ENCODE results near the gene KCNQ1.

The KCNQ1 gene

GRCh38 chr11:2453436-2453835 lies 8.6 kb downstream of the KCNQ1 start:
- Histone ChIP-seq H3K4me1 (ENCODE audit: control insufficient read depth, insufficient read depth, low read length) (no peaks in the 10 kb centered on the region), H3K27ac (ENCODE audit: low read length) (no peak overlapping the region), H3K9ac (ENCODE audit: low read length in 2 of 2) (no peak overlapping the region), H3K36me3 (ENCODE audit: control insufficient read depth in 2 of 2, insufficient read depth in 2 of 2, low read length in 2 of 2) (no peaks in the 10 kb centered on the region), H3K4me3 (ENCODE audit: low read length in 2 of 2) (no peak overlapping the region), H3K27me3 (ENCODE audit: control insufficient read depth in 1 of 2, insufficient read depth in 2 of 2, low read length in 2 of 2) (peaks cover 12 to 17% of the 10 kb centered on the region in 2 donors), H3K9me3 (ENCODE audit: control insufficient read depth in 2 of 2, low read length in 2 of 2) (peaks cover 0 to 3% of the 10 kb centered on the region in 2 donors)

- H3K27ac ChIP-seq (ENCODE audit: low read length), result no peak overlapping the region
Measured at GRCh38 chr11:2458321-2458720, 13.5 kb downstream of the KCNQ1 start.

GRCh38 chr11:2459016-2459725 lies 14.4 kb downstream of the KCNQ1 start:
- Histone ChIP-seq H3K9me3 (ENCODE audit: control insufficient read depth in 2 of 2, low read length in 2 of 2) (peaks cover 0 to 3% of the 10 kb centered on the region in 2 donors), H3K9ac (ENCODE audit: low read length in 2 of 2) (no peak overlapping the region), H3K36me3 (ENCODE audit: control insufficient read depth in 2 of 2, insufficient read depth in 2 of 2, low read length in 2 of 2) (no peaks in the 10 kb centered on the region), H3K4me1 (ENCODE audit: control insufficient read depth, insufficient read depth, low read length) (no peaks in the 10 kb centered on the region), H3K27ac (ENCODE audit: low read length) (no peak overlapping the region), H3K27me3 (ENCODE audit: control insufficient read depth in 1 of 2, insufficient read depth in 2 of 2, low read length in 2 of 2) (no peaks in the 10 kb centered on the region), H3K4me3 (ENCODE audit: low read length in 2 of 2) (no peak overlapping the region)

More at GRCh38 chr11:2458321-2458720, 13.5 kb downstream of the KCNQ1 start:
- Histone ChIP-seq H3K4me3 (ENCODE audit: low read length in 2 of 2) (no peak overlapping the region), H3K9me3 (ENCODE audit: control insufficient read depth in 2 of 2, low read length in 2 of 2) (peaks cover 0 to 3% of the 10 kb centered on the region in 2 donors), H3K9ac (ENCODE audit: low read length in 2 of 2) (no peak overlapping the region), H3K36me3 (ENCODE audit: control insufficient read depth in 2 of 2, insufficient read depth in 2 of 2, low read length in 2 of 2) (no peaks in the 10 kb centered on the region), H3K4me1 (ENCODE audit: control insufficient read depth, insufficient read depth, low read length) (no peaks in the 10 kb centered on the region), H3K27me3 (ENCODE audit: control insufficient read depth in 1 of 2, insufficient read depth in 2 of 2, low read length in 2 of 2) (peaks cover 0 to 2% of the 10 kb centered on the region in 2 donors)

- no peaks in the 10 kb centered on the region for H3K27me3 ChIP-seq (ENCODE audit: control insufficient read depth in 1 of 2, insufficient read depth in 2 of 2, low read length in 2 of 2)
- H3K9ac ChIP-seq (ENCODE audit: low read length in 2 of 2), result no peak overlapping the region
- H3K4me1 ChIP-seq (ENCODE audit: control insufficient read depth, insufficient read depth, low read length), result no peaks in the 10 kb centered on the region
- no peak overlapping the region for H3K4me3 ChIP-seq (ENCODE audit: low read length in 2 of 2)
- H3K27ac ChIP-seq (ENCODE audit: low read length), result no peak overlapping the region
- no peaks in the 10 kb centered on the region for H3K36me3 ChIP-seq (ENCODE audit: control insufficient read depth in 2 of 2, insufficient read depth in 2 of 2, low read length in 2 of 2)
- H3K9me3 ChIP-seq (ENCODE audit: control insufficient read depth in 2 of 2, low read length in 2 of 2), result peaks cover 0 to 3% of the 10 kb centered on the region in 2 donors
Measured at GRCh38 chr11:2459796-2460531, 15.2 kb downstream of the KCNQ1 start.

- Histone ChIP-seq H3K4me1 (ENCODE audit: control insufficient read depth, insufficient read depth, low read length) (no peaks in the 10 kb centered on the region), H3K9ac (ENCODE audit: low read length in 2 of 2) (no peak overlapping the region), H3K4me3 (ENCODE audit: low read length in 2 of 2) (no peak overlapping the region)
Measured at GRCh38 chr11:2460540-2461252, 15.9 kb downstream of the KCNQ1 start.

GRCh38 chr11:2461253-2461955 lies 16.6 kb downstream of the KCNQ1 start:
- Histone ChIP-seq H3K9ac (ENCODE audit: low read length in 2 of 2) (no peak overlapping the region), H3K4me3 (ENCODE audit: low read length in 2 of 2) (no peak overlapping the region), H3K36me3 (ENCODE audit: control insufficient read depth in 2 of 2, insufficient read depth in 2 of 2, low read length in 2 of 2) (no peaks in the 10 kb centered on the region), H3K4me1 (ENCODE audit: control insufficient read depth, insufficient read depth, low read length) (no peaks in the 10 kb centered on the region), H3K27ac (ENCODE audit: low read length) (no peak overlapping the region), H3K9me3 (ENCODE audit: control insufficient read depth in 2 of 2, low read length in 2 of 2) (peaks cover 0 to 3% of the 10 kb centered on the region in 2 donors), H3K27me3 (ENCODE audit: control insufficient read depth in 1 of 2, insufficient read depth in 2 of 2, low read length in 2 of 2) (no peaks in the 10 kb centered on the region)

More at GRCh38 chr11:2460540-2461252, 15.9 kb downstream of the KCNQ1 start:
- peaks cover 0 to 3% of the 10 kb centered on the region in 2 donors for H3K9me3 ChIP-seq (ENCODE audit: control insufficient read depth in 2 of 2, low read length in 2 of 2)
- no peak overlapping the region for H3K27ac ChIP-seq (ENCODE audit: low read length)
- no peaks in the 10 kb centered on the region for H3K36me3 ChIP-seq (ENCODE audit: control insufficient read depth in 2 of 2, insufficient read depth in 2 of 2, low read length in 2 of 2)
- H3K27me3 ChIP-seq (ENCODE audit: control insufficient read depth in 1 of 2, insufficient read depth in 2 of 2, low read length in 2 of 2), result no peaks in the 10 kb centered on the region

GRCh38 chr11:2461956-2462542 lies 17.2 kb downstream of the KCNQ1 start:
- Histone ChIP-seq H3K9ac (ENCODE audit: low read length in 2 of 2) (no peak overlapping the region), H3K4me1 (ENCODE audit: control insufficient read depth, insufficient read depth, low read length) (no peaks in the 10 kb centered on the region), H3K9me3 (ENCODE audit: control insufficient read depth in 2 of 2, low read length in 2 of 2) (peaks cover 0 to under 1% of the 10 kb centered on the region in 2 donors), H3K4me3 (ENCODE audit: low read length in 2 of 2) (no peak overlapping the region), H3K27me3 (ENCODE audit: control insufficient read depth in 1 of 2, insufficient read depth in 2 of 2, low read length in 2 of 2) (no peaks in the 10 kb centered on the region), H3K27ac (ENCODE audit: low read length) (no peak overlapping the region), H3K36me3 (ENCODE audit: control insufficient read depth in 2 of 2, insufficient read depth in 2 of 2, low read length in 2 of 2) (no peaks in the 10 kb centered on the region)

- no peak overlapping the region for H3K9ac ChIP-seq (ENCODE audit: low read length in 2 of 2)
- H3K4me3 ChIP-seq (ENCODE audit: low read length in 2 of 2), result no peak overlapping the region
- no peaks in the 10 kb centered on the region for H3K9me3 ChIP-seq (ENCODE audit: control insufficient read depth in 2 of 2, low read length in 2 of 2)
- H3K36me3 ChIP-seq (ENCODE audit: control insufficient read depth in 2 of 2, insufficient read depth in 2 of 2, low read length in 2 of 2), result no peaks in the 10 kb centered on the region
- H3K27ac ChIP-seq (ENCODE audit: low read length), result no peak overlapping the region
- no peaks in the 10 kb centered on the region for H3K27me3 ChIP-seq (ENCODE audit: control insufficient read depth in 1 of 2, insufficient read depth in 2 of 2, low read length in 2 of 2)
- no peaks in the 10 kb centered on the region for H3K4me1 ChIP-seq (ENCODE audit: control insufficient read depth, insufficient read depth, low read length)
Measured at GRCh38 chr11:2462543-2462985, 17.8 kb downstream of the KCNQ1 start.

- Histone ChIP-seq H3K36me3 (ENCODE audit: control insufficient read depth in 2 of 2, insufficient read depth in 2 of 2, low read length in 2 of 2) (no peaks in the 10 kb centered on the region), H3K9ac (ENCODE audit: low read length in 2 of 2) (no peak overlapping the region), H3K4me1 (ENCODE audit: control insufficient read depth, insufficient read depth, low read length) (no peaks in the 10 kb centered on the region), H3K27me3 (ENCODE audit: control insufficient read depth in 1 of 2, insufficient read depth in 2 of 2, low read length in 2 of 2) (no peaks in the 10 kb centered on the region), H3K4me3 (ENCODE audit: low read length in 2 of 2) (no peak overlapping the region), H3K27ac (ENCODE audit: low read length) (no peak overlapping the region), H3K9me3 (ENCODE audit: control insufficient read depth in 2 of 2, low read length in 2 of 2) (no peaks in the 10 kb centered on the region)
Measured at GRCh38 chr11:2462986-2463765, 18.4 kb downstream of the KCNQ1 start.
